ENCODE results near the gene EVC2. TPM values are rescaled to one million over a fixed set of nuclear protein-coding genes. Genes with fewer than 3 reads are reported as not detected.
A peak's percentile ranks its signal among the peaks of the same experiment; 100 is the strongest.

EVC2 gene
- total and polyA plus RNA-seq, 2 of the 4 experiments (the other 2 are of a cell fraction): 2.7 to 5.9 TPM

DNA sequence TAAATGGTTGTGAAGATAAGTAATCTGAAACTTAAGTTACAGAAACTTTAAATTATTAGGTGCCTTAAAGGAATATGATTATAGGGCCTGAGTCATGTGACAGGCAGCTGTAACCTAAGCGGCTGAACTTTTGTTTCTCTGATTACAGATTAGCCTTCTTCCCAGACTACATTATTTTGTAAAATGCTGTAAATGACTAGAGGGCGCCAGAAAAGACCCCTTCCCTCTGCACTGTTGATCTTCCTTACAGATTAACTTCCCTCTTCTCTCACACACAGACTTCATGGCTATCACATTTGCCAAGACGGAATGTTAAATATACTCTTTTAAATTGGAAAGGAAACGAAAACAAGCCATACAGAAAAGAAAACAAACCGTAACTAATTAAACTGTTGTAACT, 96.6 kb downstream of the EVC2 start:
- Histone ChIP-seq H3K27me3 (ENCODE audit: control insufficient read depth, insufficient read depth, low read length) (no peaks in the 10 kb centered on the region), H3K4me1 (ENCODE audit: control insufficient read depth, insufficient read depth, low read length) (peaks cover 4% of the 10 kb centered on the region; the same call in 1 of the 2 replicates), H2AFZ (replicated peaks; ENCODE audit: low read length, poor library complexity) (no peak overlapping the region), H3K79me1 (ENCODE audit: low read depth in 1 of 2, low read length in 2 of 2) (no peaks in the 10 kb centered on the region), H3K4me3 (ENCODE audit: insufficient read depth, low read depth, low read length) (no peak overlapping the region), H3K14ac (replicated peaks; ENCODE audit: low read depth, low read length) (no peak overlapping the region), H2AK9ac (replicated peaks; ENCODE audit: low read depth, low read length, poor library complexity) (no peak overlapping the region), H2BK20ac (ENCODE audit: low read depth, low read length) (no peak overlapping the region), H2BK120ac (ENCODE audit: low read depth, low read length) (no peak overlapping the region), H2BK15ac (ENCODE audit: low read depth, low read length) (no peak overlapping the region), H3K9ac (ENCODE audit: low read depth, low read length) (no peak overlapping the region), H3K36me3 (ENCODE audit: control insufficient read depth, insufficient read depth, low read length) (peaks cover 47% of the 10 kb centered on the region), H4K91ac (ENCODE audit: insufficient read depth, low read depth, low read length) (no peak overlapping the region), H4K5ac (ENCODE audit: low read depth, low read length) (no peak overlapping the region), H2BK5ac (ENCODE audit: low read depth, low read length, poor library complexity, severe bottlenecking) (no peak overlapping the region), H3K27ac (ENCODE audit: insufficient read depth, low read length) (no peak overlapping the region), H4K8ac (ENCODE audit: low read depth in 2 of 2, low read length in 2 of 2) (no peak overlapping the region), H3K23ac (ENCODE audit: low read depth, low read length) (no peak overlapping the region), H4K20me1 (ENCODE audit: insufficient read depth, low read length) (no peaks in the 10 kb centered on the region), H3K9me3 (ENCODE audit: control insufficient read depth, insufficient read depth, low read length) (no peaks in the 10 kb centered on the region), H3K56ac (ENCODE audit: extremely low read depth, insufficient read depth, low read length) (no peak overlapping the region), H3K18ac (ENCODE audit: low read depth, low read length) (no peak overlapping the region), H3K9me1 (ENCODE audit: insufficient read depth, low read length) (peaks cover 4% of the 10 kb centered on the region; the same call in 1 of the 2 replicates), H2AK5ac (ENCODE audit: low read depth, low read length) (no peak overlapping the region), H3K4me2 (ENCODE audit: low read depth, low read length) (peak overlapping the region; percentile 33; the same call in 1 of the 2 replicates), H3K4ac (ENCODE audit: low read depth, low read length) (no peak overlapping the region)
- intact Hi-C loops (cut with micrococcal nuclease): no loop called here
- BruUV-seq (replicated peaks): no TSS peak
- no CpG with 5 or more reads among the region's 5 CpGs for WGBS, 2 experiments (ENCODE audit: extremely low coverage in 2 of 2, insufficient read length in 1 of 2)
- POLR2A ChIA-PET (ENCODE audit: unreplicated experiment): no interaction called here
- DNase-seq (peak; percentile 35), ATAC-seq (ENCODE audit: low read depth) (peak; percentile 72)
- in situ Hi-C loops (cut with MboI; ENCODE audit: low sequenced_read_pairs): no loop called here
- CTCF ChIA-PET: no interaction called here
- TF ChIP-seq, protein P1, sequence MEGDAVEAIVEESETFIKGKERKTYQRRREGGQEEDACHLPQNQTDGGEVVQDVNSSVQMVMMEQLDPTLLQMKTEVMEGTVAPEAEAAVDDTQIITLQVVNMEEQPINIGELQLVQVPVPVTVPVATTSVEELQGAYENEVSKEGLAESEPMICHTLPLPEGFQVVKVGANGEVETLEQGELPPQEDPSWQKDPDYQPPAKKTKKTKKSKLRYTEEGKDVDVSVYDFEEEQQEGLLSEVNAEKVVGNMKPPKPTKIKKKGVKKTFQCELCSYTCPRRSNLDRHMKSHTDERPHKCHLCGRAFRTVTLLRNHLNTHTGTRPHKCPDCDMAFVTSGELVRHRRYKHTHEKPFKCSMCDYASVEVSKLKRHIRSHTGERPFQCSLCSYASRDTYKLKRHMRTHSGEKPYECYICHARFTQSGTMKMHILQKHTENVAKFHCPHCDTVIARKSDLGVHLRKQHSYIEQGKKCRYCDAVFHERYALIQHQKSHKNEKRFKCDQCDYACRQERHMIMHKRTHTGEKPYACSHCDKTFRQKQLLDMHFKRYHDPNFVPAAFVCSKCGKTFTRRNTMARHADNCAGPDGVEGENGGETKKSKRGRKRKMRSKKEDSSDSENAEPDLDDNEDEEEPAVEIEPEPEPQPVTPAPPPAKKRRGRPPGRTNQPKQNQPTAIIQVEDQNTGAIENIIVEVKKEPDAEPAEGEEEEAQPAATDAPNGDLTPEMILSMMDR (conservative IDR thresholded peaks at IDR 0.05; ENCODE audit: low read depth, low read length): no peak
- TF ChIP-seq USF2 (IDR thresholded peaks at IDR 0.05; ENCODE audit: low read depth, low read length) (peak; percentile 67), RAD21 (IDR thresholded peaks at IDR 0.05; ENCODE audit: low read length) (no peak)
- dilution Hi-C loops (cut with HindIII; ENCODE audit: low sequenced_read_pairs, unreplicated experiment): no loop called here

Measured in IMR-90 (cell line).